ENCODE measurements around the gene ST7.

DNA sequence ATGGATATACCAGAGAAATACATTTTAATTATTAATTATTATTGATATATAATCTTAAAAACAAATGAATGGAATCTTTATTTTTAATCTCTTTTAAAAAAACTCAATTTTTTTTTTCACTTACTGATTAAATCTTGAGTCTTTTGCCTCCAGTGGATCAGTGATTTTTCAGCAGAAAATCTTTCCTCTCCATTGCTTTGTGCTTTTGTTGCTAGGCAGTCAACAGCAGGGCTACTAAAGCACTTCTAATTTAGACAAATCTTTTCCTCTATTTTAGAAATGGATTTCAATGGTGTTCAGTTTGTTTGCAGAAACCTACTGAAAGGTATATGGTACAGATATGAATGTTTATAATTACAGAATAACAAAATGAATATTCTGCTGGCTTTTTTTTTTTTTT is 143.6 kb downstream of the ST7 start:
- no peak for TF ChIP-seq ZFP30 (CRISPR knock-in tag; IDR thresholded peaks at IDR 0.05)
- TF ChIP-seq GLIS3 (CRISPR knock-in tag; IDR thresholded peaks at IDR 0.05): no peak
- no peak for TF ChIP-seq RARB (CRISPR knock-in tag; IDR thresholded peaks at IDR 0.05)
- no peak for TF ChIP-seq ARNTL (CRISPR knock-in tag; IDR thresholded peaks at IDR 0.05; ENCODE audit: borderline replicate concordance, low read depth)
- TF ChIP-seq PATZ1 (CRISPR knock-in tag; IDR thresholded peaks at IDR 0.05; ENCODE audit: borderline replicate concordance): no peak
- no peak for TF ChIP-seq TOX (CRISPR knock-in tag; IDR thresholded peaks at IDR 0.05; ENCODE audit: borderline replicate concordance)
- no peak for TF ChIP-seq CSDC2 (CRISPR knock-in tag; IDR thresholded peaks at IDR 0.05)
- no peak for TF ChIP-seq ZFP3 (CRISPR knock-in tag; IDR thresholded peaks at IDR 0.05)
- TF ChIP-seq CSRNP3 (CRISPR knock-in tag; IDR thresholded peaks at IDR 0.05): no peak
- no peak for TF ChIP-seq TCF4 (CRISPR knock-in tag; IDR thresholded peaks at IDR 0.05; ENCODE audit: borderline replicate concordance)
- TF ChIP-seq ZNF565 (CRISPR knock-in tag; conservative IDR thresholded peaks at IDR 0.05; ENCODE audit: low read depth): no peak
- no peak for TF ChIP-seq ESRRG (CRISPR knock-in tag; IDR thresholded peaks at IDR 0.05)
- TF ChIP-seq ZNF8 (CRISPR knock-in tag; IDR thresholded peaks at IDR 0.05): no peak

Data from SK-N-SH treated with all-trans-retinoic acid at 6 μM for 48 hours (cell line).